ENCODE results near the gene PNPLA7. TPM values are rescaled to one million over a fixed set of nuclear protein-coding genes. Genes with fewer than 3 reads are reported as not detected.

Gene PNPLA7
- total RNA-seq, 1 donor from 2014 or later = 8.8 TPM

DNA sequence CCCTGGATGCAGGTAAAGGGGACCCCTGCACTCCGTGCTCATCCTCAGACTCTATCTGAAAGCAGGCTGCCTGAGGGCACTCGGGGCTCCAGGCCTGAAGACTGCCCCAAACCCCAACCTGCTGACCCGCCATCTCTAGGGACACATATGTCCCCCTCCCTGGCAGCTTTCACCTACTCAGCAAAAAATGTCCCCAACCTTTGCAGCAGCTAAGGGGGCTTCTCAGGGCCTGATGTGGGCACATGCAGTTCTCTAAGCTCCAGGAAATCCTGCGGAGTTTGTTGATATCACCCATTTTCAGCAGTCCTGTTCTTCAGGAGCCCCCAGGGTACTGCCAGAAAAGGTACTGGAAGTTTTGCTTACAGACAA lies 30.7 kb upstream of the PNPLA7 start:
- H3K36me3 Mint-ChIP-seq (ENCODE audit: insufficient read depth) = peaks cover under 1% of the 10 kb centered on the region
- no peak for DNase-seq (ENCODE audit: low spot score, unreplicated experiment)
- no peaks in the 10 kb centered on the region for H3K9me3 Mint-ChIP-seq (ENCODE audit: low read depth)
- no peak overlapping the region for H3K27ac Mint-ChIP-seq
- TF ChIP-seq, protein P1, sequence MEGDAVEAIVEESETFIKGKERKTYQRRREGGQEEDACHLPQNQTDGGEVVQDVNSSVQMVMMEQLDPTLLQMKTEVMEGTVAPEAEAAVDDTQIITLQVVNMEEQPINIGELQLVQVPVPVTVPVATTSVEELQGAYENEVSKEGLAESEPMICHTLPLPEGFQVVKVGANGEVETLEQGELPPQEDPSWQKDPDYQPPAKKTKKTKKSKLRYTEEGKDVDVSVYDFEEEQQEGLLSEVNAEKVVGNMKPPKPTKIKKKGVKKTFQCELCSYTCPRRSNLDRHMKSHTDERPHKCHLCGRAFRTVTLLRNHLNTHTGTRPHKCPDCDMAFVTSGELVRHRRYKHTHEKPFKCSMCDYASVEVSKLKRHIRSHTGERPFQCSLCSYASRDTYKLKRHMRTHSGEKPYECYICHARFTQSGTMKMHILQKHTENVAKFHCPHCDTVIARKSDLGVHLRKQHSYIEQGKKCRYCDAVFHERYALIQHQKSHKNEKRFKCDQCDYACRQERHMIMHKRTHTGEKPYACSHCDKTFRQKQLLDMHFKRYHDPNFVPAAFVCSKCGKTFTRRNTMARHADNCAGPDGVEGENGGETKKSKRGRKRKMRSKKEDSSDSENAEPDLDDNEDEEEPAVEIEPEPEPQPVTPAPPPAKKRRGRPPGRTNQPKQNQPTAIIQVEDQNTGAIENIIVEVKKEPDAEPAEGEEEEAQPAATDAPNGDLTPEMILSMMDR (IDR thresholded peaks at IDR 0.05; ENCODE audit: unreplicated experiment) = no peak
- no peaks in the 10 kb centered on the region for H3K27me3 Mint-ChIP-seq
- H3K4me1 Mint-ChIP-seq (ENCODE audit: low read depth) = peaks cover 10% of the 10 kb centered on the region
- no peak overlapping the region for H3K4me3 Mint-ChIP-seq (ENCODE audit: low read depth)

DNA sequence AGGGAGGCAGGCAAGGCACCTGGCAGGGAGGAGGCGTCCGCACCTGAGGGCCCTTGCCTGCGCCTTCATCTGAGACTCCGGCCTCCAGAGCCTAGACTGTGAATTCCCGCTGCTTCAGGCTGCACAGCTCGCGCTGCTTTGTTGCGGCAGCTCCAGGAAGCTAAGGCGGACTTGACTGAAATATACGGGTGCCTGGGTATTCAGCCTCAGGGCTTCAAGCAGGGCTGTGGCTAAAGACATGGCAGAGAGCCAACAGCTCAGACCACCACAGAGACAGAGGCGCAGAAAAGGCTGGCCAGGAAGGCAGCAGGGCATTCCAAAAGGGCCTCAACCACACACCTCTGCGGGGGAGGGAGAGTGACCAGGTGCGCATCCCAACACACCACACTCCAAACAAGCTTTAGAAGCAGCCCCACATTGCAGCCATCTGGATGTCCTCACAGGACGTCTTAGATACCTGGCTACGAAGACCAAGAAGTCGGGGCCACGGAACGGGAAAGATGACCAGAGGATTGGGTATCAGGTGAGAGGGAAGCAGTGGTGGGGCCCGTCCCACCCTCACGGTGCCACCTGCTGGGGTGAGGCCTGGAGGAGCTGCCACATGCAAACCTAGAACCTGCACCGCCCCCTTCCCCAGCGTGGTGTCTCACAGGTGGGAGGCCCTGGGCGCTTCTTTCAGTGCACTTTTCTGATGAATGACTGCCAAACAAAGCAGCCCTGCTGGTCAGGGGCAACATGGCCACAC lies 30.2 kb upstream of the PNPLA7 start:
- H3K27me3 Mint-ChIP-seq = no peaks in the 10 kb centered on the region
- no peaks in the 10 kb centered on the region for H3K9me3 Mint-ChIP-seq (ENCODE audit: low read depth)
- TF ChIP-seq, protein P1 (IDR thresholded peaks at IDR 0.05; ENCODE audit: unreplicated experiment) = no peak
- DNase-seq (ENCODE audit: low spot score, unreplicated experiment) = no peak
- no peak overlapping the region for H3K27ac Mint-ChIP-seq
- H3K4me3 Mint-ChIP-seq (ENCODE audit: low read depth) = no peak overlapping the region
- no peaks in the 10 kb centered on the region for H3K36me3 Mint-ChIP-seq (ENCODE audit: insufficient read depth)
- peaks cover 10% of the 10 kb centered on the region for H3K4me1 Mint-ChIP-seq (ENCODE audit: low read depth)

DNA sequence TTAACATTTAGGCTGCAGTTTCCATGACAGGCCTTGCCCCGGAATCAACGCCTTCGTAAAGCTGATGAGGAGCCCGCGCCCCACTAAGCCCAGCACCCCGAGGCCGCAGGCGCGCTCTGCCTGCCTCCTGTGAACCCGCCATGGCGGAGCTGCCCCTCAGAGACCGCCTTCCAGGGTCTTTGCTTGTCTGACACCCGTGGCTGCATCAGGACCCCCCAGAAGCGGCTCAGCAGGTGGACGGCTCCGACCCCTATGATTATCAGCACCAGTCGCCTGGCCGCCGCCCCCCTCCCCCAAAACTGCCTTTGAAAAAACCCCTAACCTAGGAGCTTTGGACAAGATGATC lies 29.0 kb upstream of the PNPLA7 start:
- TF ChIP-seq, protein P1 (IDR thresholded peaks at IDR 0.05; ENCODE audit: unreplicated experiment) = no peak
- H3K9me3 Mint-ChIP-seq (ENCODE audit: low read depth) = no peaks in the 10 kb centered on the region
- peak overlapping the region; percentile 67 for H3K27ac Mint-ChIP-seq
- no peak for DNase-seq (ENCODE audit: low spot score, unreplicated experiment)
- H3K4me1 Mint-ChIP-seq (ENCODE audit: low read depth) = peaks cover 10% of the 10 kb centered on the region
- H3K27me3 Mint-ChIP-seq = no peaks in the 10 kb centered on the region
- no peaks in the 10 kb centered on the region for H3K36me3 Mint-ChIP-seq (ENCODE audit: insufficient read depth)
- H3K4me3 Mint-ChIP-seq (ENCODE audit: low read depth) = peak overlapping the region; percentile 83

DNA sequence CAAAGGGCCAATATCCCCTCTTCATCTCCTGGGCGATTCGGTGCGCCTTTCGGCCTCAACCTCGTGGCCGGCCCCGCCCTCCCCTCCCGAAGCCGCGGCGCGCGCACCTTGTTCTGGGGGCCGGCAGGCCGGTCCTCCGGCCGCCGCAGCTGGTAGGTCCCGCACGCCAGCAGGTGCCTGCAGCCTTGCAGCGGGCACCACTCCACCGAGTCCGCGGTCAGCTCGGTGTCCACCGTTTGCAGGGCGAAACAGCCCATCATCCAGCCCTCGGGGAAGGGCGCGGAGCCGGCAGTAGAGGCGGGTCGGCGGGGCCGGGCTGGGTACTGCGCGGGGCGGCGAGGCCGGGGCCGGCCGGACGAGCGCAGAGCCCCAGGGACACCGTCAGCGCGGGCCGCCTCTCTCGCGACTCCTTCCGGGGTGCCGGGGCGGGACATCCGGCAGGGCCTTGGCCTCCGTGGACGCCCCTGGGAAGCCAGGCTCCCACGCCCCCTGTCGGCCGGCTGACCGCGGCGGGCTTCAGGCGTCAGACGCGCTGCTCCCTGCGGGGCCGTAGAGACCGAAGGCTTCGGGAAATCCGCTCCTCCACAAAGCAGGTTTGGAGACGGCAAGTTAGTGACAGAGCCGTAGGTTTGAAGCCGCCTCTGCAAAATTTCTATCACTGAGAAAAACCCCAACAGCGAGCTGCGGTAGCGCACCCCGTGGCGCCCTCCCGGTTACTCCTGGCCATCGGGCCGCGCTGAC lies 28.5 kb upstream of the PNPLA7 start, which contains the start of gene DPH7:
DPH7 (minus strand) TSS at position 408 of the 741 bp plus-strand sequence; CDS start at position 260, 148 bp downstream.
- TF ChIP-seq, protein P1 (IDR thresholded peaks at IDR 0.05; ENCODE audit: unreplicated experiment) = peak; percentile 97
- DNase-seq (ENCODE audit: low spot score, unreplicated experiment) = peak; percentile 97
- Mint-ChIP-seq H3K4me3 (ENCODE audit: low read depth) (peak within 1 kb of the TSS; percentile 83), H3K4me1 (ENCODE audit: low read depth) (peaks cover 10% of the 10 kb centered on the region), H3K27me3 (no peaks in the 10 kb centered on the region), H3K36me3 (ENCODE audit: insufficient read depth) (no peaks in the 10 kb centered on the region), H3K9me3 (ENCODE audit: low read depth) (no peaks in the 10 kb centered on the region), H3K27ac (peak within 1 kb of the TSS; percentile 94)

DNA sequence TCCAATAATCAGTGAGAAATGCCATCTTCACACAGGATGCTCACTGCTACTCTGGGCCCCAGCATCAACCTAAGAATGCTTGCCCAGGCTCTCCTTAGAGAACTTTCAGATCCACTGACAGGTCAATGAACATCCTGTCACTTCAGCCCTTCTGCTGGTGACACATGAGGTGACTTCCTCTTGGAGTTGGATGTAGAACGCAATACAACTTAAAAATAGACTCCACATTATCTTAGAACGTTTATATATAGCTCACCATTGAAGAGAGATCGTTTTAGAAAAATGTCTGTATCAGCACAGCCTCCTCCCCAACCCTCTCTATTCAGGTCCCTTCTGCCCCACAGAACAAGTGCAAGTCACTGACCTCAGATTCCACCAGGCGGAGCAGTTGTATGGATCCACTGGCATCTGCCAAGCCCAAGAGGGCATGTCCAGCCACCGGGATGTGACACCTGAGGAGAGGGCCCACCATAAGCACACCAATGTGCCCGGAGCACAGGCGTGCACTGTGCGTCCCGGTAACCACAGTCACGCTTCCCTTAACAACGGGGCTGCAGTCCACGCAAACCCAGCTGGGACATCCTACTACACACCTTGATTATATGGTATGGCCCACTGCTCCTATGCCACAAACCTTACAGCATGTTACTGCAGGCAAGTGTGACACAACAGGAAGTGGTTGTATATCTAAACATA lies 25.7 kb upstream of the PNPLA7 start:
- H3K27ac Mint-ChIP-seq = no peak overlapping the region
- peaks cover 10% of the 10 kb centered on the region for H3K4me1 Mint-ChIP-seq (ENCODE audit: low read depth)
- DNase-seq (ENCODE audit: low spot score, unreplicated experiment) = no peak
- TF ChIP-seq, protein P1 (IDR thresholded peaks at IDR 0.05; ENCODE audit: unreplicated experiment) = no peak
- no peaks in the 10 kb centered on the region for H3K9me3 Mint-ChIP-seq (ENCODE audit: low read depth)
- no peak overlapping the region for H3K4me3 Mint-ChIP-seq (ENCODE audit: low read depth)
- H3K36me3 Mint-ChIP-seq (ENCODE audit: insufficient read depth) = peaks cover 3% of the 10 kb centered on the region
- H3K27me3 Mint-ChIP-seq = no peaks in the 10 kb centered on the region

All from progenitor cell of endocrine pancreas (in vitro differentiated cells).